Vagina (tissue), 2 donors: ENCODE data around the gene SLA2.

Experiments used
- CTCF ChIP-seq, 3 experiments: fragments of 450-650 bp in 2 of 3; fragments of 200-600 bp in 1 of 3; sonication (generic) in 1 of 3; IDR thresholded peaks; one replicate each; pipeline ENCODE4 v1.5.1; 2017 to 2019; ENCODE audit warnings: antibody characterized with exemption in 3 of 3, mild to moderate bottlenecking in 2 of 3, moderate library complexity in 2 of 3
- POLR2A ChIP-seq, 2 donors: fragments of 450-650 bp; IDR thresholded peaks; one replicate each; pipeline ENCODE4 v1.6.1; 2017; ENCODE audit warnings: antibody characterized with exemption in 2 of 2, mild to moderate bottlenecking in 2 of 2, moderate library complexity in 2 of 2
- POLR2AphosphoS5 ChIP-seq, 2 donors: sonication (generic); formaldehyde crosslinking; IDR thresholded peaks; one replicate each; pipeline ENCODE4 v1.9.0; 2017; ENCODE audit warnings: antibody characterized with exemption in 2 of 2, mild to moderate bottlenecking in 2 of 2, low read depth in 1 of 2; ENCODE audit not compliant: insufficient read depth in 1 of 2

DNA sequence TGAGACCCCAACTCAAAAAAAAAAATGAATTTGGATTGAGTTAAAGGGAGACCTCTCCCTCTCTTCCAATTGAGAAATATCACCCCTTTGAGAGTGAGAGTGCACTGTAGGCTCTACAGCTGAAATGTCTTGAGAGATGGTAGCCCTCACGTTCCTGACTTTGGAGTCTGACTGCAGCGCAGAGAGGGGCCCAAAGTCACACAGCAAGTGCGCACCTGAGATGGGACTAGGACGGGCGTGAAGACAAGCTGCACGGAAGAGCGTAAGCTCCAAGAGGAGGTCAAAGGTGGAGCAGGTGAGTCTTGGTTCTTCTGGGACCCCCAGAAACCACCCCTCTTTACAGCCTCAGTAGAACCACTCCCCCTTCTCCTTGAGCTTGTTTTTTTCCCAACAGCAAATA is 643 bp downstream of the SLA2 start:
- TF ChIP-seq CTCF (IDR thresholded peaks at IDR 0.05) (no peak), POLR2A (IDR thresholded peaks at IDR 0.05) (no peak), POLR2AphosphoS5 (IDR thresholded peaks at IDR 0.05; ENCODE audit: insufficient read depth in 1 of 2, low read depth in 1 of 2) (no peak)
